ENCODE results near the gene PUDP.
A peak's percentile ranks its signal among the peaks of the same experiment; 100 is the strongest.

DNA sequence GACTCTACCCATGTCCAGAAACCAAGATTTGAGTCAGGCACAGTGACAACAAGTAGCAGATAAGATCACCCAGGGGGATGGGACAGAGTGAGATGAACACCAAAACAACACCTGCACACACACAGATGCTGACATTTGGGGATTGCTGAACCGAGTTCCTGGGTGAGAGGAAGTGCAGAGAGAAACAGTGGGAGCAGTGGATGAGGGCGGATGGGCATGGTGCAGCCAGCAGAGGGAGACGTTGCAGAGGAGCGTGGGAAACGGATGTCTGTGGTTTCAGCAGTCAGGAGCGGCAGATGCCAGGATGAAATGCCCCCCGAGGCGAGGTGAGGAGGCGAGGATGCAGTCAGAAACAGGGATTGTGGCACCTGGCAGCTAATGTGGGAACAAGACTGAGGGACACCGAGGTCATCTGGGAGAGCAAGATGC, 79.0 kb downstream of the PUDP start:
- TF ChIP-seq POLR2AphosphoS5 (IDR thresholded peaks at IDR 0.05) (no peak), CTCF (IDR thresholded peaks at IDR 0.05) (peak in 1 of 7 experiments; percentile 18)
